Astrocyte of the spinal cord (primary cell): Measurements from ENCODE around the gene SDF2L1.

Experiments
- DNase-seq: peaks from one replicate; pipeline ENCODE4 v3.0.0; 2011; ENCODE audit warnings: low read depth, low spot score
- H3K4me3 ChIP-seq: 2 replicates; pipeline ENCODE4 v1.5.1; 2011; ENCODE audit warnings: low read depth, mild to moderate bottlenecking, low read length, moderate library complexity
- in situ Hi-C: cut with HindIII; loops from 2 replicates; pipeline ENCODE4 v1.10.0; 2017; ENCODE audit warnings: low sequenced_read_pairs
- TF ChIP-seq, protein P1 (sequence below): IDR thresholded peaks from 2 replicates; pipeline ENCODE4 v1.5.1; 2012; ENCODE audit warnings: low read depth, mild to moderate bottlenecking, low read length, inconsistent platforms

SDF2L1 gene

DNA sequence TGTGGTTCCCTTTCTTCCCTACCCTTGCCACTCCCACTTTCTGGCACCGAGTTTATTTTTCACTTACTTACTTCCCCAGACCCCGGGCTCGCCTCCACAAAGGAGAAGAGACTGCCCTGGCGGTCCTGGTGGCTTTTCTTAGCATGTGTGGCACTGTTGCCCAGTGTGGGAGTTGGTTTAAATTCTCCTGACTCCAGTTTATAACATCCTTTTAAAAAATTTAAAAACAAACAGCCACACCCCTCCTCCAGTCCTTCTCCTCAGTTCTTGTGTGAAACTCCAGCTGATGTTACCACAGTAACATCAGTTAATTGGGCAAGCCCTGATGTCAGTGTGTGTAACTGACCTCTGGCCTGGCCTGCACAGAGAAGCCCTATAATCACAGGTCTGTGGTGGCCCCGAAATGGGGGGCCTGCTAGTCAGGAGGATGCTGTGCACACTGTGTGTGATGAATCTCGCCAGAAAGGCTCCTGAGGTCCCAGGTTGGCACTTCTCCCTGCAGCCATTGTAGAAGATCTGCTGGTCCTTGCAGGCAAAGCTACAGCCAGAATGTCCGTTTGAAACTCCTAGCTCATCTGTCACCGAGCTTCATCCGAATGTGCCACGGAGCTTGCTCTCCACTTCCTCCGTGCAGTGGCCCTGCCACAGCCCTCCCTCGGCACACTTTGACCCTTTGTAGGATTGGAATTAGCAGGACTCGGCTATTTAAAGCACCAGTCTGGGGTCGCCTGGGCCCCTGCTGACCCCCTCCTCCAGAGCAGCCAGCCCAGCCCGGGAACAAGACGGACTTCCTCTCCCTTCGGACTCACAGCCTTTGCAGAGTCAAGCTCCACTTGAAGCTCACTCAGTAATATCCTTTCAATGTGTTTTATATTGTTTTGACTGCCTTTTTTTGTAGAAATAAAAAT lies 19.8 kb upstream of the SDF2L1 start:
- TF ChIP-seq, protein P1, sequence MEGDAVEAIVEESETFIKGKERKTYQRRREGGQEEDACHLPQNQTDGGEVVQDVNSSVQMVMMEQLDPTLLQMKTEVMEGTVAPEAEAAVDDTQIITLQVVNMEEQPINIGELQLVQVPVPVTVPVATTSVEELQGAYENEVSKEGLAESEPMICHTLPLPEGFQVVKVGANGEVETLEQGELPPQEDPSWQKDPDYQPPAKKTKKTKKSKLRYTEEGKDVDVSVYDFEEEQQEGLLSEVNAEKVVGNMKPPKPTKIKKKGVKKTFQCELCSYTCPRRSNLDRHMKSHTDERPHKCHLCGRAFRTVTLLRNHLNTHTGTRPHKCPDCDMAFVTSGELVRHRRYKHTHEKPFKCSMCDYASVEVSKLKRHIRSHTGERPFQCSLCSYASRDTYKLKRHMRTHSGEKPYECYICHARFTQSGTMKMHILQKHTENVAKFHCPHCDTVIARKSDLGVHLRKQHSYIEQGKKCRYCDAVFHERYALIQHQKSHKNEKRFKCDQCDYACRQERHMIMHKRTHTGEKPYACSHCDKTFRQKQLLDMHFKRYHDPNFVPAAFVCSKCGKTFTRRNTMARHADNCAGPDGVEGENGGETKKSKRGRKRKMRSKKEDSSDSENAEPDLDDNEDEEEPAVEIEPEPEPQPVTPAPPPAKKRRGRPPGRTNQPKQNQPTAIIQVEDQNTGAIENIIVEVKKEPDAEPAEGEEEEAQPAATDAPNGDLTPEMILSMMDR: no peak
- no peak for DNase-seq
- no peak overlapping the region for H3K4me3 ChIP-seq
- in situ Hi-C loops: no loop called here

- in situ Hi-C loops: no loop called here
- no peak for DNase-seq
- no peak overlapping the region for H3K4me3 ChIP-seq
- TF ChIP-seq, protein P1: no peak
Observed at GRCh38 chr22:21622919-21623647, 19.0 kb upstream of the SDF2L1 start.

DNA sequence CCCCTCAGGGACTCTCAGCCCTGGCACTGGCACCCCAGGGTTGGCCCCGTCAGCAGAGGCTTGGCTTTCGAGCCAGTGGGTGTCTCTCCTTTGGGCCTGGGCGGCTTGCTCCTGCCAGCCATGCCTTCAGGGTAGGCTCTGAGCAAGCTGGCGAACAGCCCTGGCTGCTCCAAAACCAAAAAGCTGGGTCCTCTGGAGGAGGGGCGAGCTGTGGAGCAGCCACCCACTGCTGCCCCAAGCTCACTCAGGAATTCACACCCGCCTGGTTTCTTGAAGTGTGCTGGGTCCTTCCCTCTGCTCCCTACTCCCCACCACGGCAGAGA lies 18.5 kb upstream of the SDF2L1 start:
- TF ChIP-seq, protein P1: no peak
- in situ Hi-C loops: no loop called here
- DNase-seq: no peak

GRCh38 chr22:21624120-21624879 lies 17.8 kb upstream of the SDF2L1 start:
- in situ Hi-C loops: no loop called here
- DNase-seq: no peak
- TF ChIP-seq, protein P1: peak; percentile 71
- H3K4me3 ChIP-seq: no peak overlapping the region

More for the DNA sequence above, 18.5 kb upstream of the SDF2L1 start:
- no peak overlapping the region for H3K4me3 ChIP-seq

GRCh38 chr22:21624880-21625791 lies 17.0 kb upstream of the SDF2L1 start:
- no peak for DNase-seq
- no peak overlapping the region for H3K4me3 ChIP-seq
- TF ChIP-seq, protein P1: no peak
- in situ Hi-C loops: no loop called here
